B cell (primary cell): ENCODE data around the gene CARNS1. TPM values are rescaled to one million over a fixed set of nuclear protein-coding genes. Genes with fewer than 3 reads are reported as not detected.

Experiments used
- ATAC-seq: fragments of 200-7000 bp; cut with Tn5 transposase; one replicate; pipeline ENCODE4 v1.10.0; 2021; ENCODE audit warnings: low read depth, mild to moderate bottlenecking, moderate number of reproducible peaks, moderate library complexity
- CTCF ChIA-PET: fragments of 350-600 bp; sonication (Branson Sonifier 250); formaldehyde crosslinking; loops from one replicate; lab custom pipeline; 2021; ENCODE audit warnings: antibody characterized with exemption, inconsistent platforms; lab: Charles Lee
- POLR2A ChIA-PET: fragments of 350-600 bp; sonication (Branson Sonifier 250); formaldehyde crosslinking; loops from one replicate; lab custom pipeline; 2021; ENCODE audit warnings: antibody characterized with exemption; lab: Charles Lee
- DNase-seq: peaks from one replicate; pipeline ENCODE4 v3.0.0; 2013
- H2AFZ ChIP-seq: 2 replicates; pipeline ENCODE4 v1.6.1; 2012; ENCODE audit warnings: mild to moderate bottlenecking, low read depth, low read length; ENCODE audit not compliant: insufficient read depth, poor library complexity, severe bottlenecking
- H3K27ac ChIP-seq, 2 donors: 1 replicate in 1 of 2; 2 replicates in 1 of 2; pipeline ENCODE4 v1.5.1; 2012 to 2013; ENCODE audit warnings: low read length in 2 of 2, mild to moderate bottlenecking in 2 of 2, moderate library complexity in 1 of 2
- H3K27me3 ChIP-seq, 4 experiments: fragments of 200-600 bp in 1 of 4; sonication (generic) in 1 of 4; replicated peaks in 1 of 4; 1 replicate in 2 of 4; 2 replicates in 2 of 4; pipeline versions ENCODE4 v1.6.1 to v1.7.0; 2013 to 2016; ENCODE audit warnings: low read length in 3 of 4, mild to moderate bottlenecking in 2 of 4, mixed read lengths in 1 of 4, moderate library complexity in 1 of 4; ENCODE audit not compliant: insufficient read depth in 4 of 4, control insufficient read depth in 3 of 4; ENCODE audit errors: control extremely low read depth in 1 of 4
- H3K36me3 ChIP-seq, 2 experiments: replicated peaks in 1 of 2; 1 replicate in 1 of 2; 2 replicates in 1 of 2; pipeline versions ENCODE4 v1.6.1 to v1.7.1; 2013; ENCODE audit warnings: low read length in 1 of 2; ENCODE audit not compliant: insufficient read depth in 2 of 2, control insufficient read depth in 1 of 2; ENCODE audit errors: control extremely low read depth in 1 of 2, extremely low read depth in 1 of 2
- H3K4me1 ChIP-seq, 2 donors: fragments of 200-600 bp in 1 of 2; sonication (generic) in 1 of 2; 1 replicate in 1 of 2; 2 replicates in 1 of 2; pipeline versions ENCODE4 v1.5.1 to v1.6.1; 2013 to 2017; ENCODE audit warnings: low read length in 2 of 2; ENCODE audit not compliant: control insufficient read depth in 2 of 2, insufficient read depth in 2 of 2
- H3K4me2 ChIP-seq: replicated peaks from 2 replicates; pipeline ENCODE3; 2012; ENCODE audit warnings: mild to moderate bottlenecking, low read depth, low read length; ENCODE audit not compliant: poor library complexity, severe bottlenecking
- H3K4me3 ChIP-seq, 5 experiments: fragments of 200-600 bp in 1 of 5; sonication (generic) in 1 of 5; 1 replicate in 3 of 5; 2 replicates in 2 of 5; pipeline versions ENCODE4 v1.5.1 to v1.7.0; 2011 to 2016; ENCODE audit warnings: low read length in 4 of 5, mild to moderate bottlenecking in 4 of 5, low read depth in 2 of 5, control low read depth in 1 of 5, moderate library complexity in 1 of 5; ENCODE audit not compliant: insufficient read depth in 1 of 5; ENCODE audit errors: control extremely low read depth in 1 of 5, extremely low read depth in 1 of 5
- H3K79me2 ChIP-seq: fragments of 200-600 bp; sonication (generic); one replicate; pipeline ENCODE4 v1.6.0; 2016; ENCODE audit warnings: low read length; ENCODE audit not compliant: control insufficient read depth, insufficient read depth
- H3K9ac ChIP-seq: fragments of 200-600 bp; sonication (generic); 2 replicates; pipeline ENCODE4 v1.6.1; 2017; ENCODE audit warnings: mild to moderate bottlenecking, low read length, moderate library complexity
- H3K9me3 ChIP-seq, 3 donors: one replicate each; pipeline versions ENCODE4 v1.6.1 to v1.7.1; 2013; ENCODE audit warnings: low read length in 2 of 3; ENCODE audit not compliant: control insufficient read depth in 2 of 3, insufficient read depth in 1 of 3; ENCODE audit errors: control extremely low read depth in 1 of 3
- H4K20me1 ChIP-seq: 2 replicates; pipeline ENCODE4 v1.6.0; 2012; ENCODE audit warnings: mild to moderate bottlenecking, low read length; ENCODE audit not compliant: insufficient read depth, control insufficient read depth, poor library complexity, severe bottlenecking
- H3K27ac Mint-ChIP-seq: one replicate; pipeline ENCODE4 v1.8.0; 2021; ENCODE audit warnings: mixed read lengths
- H3K27me3 Mint-ChIP-seq: one replicate; pipeline ENCODE4 v1.8.0; 2021; ENCODE audit warnings: mixed read lengths
- H3K4me1 Mint-ChIP-seq: one replicate; pipeline ENCODE4 v1.8.0; 2021; ENCODE audit warnings: mixed read lengths
- H3K4me3 Mint-ChIP-seq: one replicate; pipeline ENCODE4 v1.8.0; 2021; ENCODE audit warnings: mixed read lengths
- H3K9me3 Mint-ChIP-seq: one replicate; pipeline ENCODE4 v1.8.0; 2022; ENCODE audit warnings: mixed read lengths; ENCODE audit not compliant: insufficient read depth
- CTCF ChIP-seq: fragments of 200-600 bp; IDR thresholded peaks from one replicate; pipeline ENCODE4 v1.8.0; 2022; ENCODE audit warnings: antibody characterized with exemption, mild to moderate bottlenecking
- EZH2 ChIP-seq: IDR thresholded peaks from 2 replicates; pipeline ENCODE4 v1.6.1; 2012; ENCODE audit warnings: borderline replicate concordance, low read depth, mild to moderate bottlenecking, moderate library complexity, low read length; ENCODE audit not compliant: insufficient read depth, poor library complexity, severe bottlenecking
- WGBS: methylation state at CpG from one replicate; pipeline ENCODE4 v1.1.5; 2013; ENCODE audit warnings: missing lambda C conversion rate; ENCODE audit not compliant: insufficient coverage; 5-methylcytosine and 5-hydroxymethylcytosine counted together
- intact Hi-C: fragments of 100-400 bp; cut with micrococcal nuclease; formaldehyde crosslinking; loops from one replicate; pipeline ENCODE4 v1.10.0; 2022
- polyA plus RNA-seq: library from polyadenylated mRNA; depleted of rRNA; stranded (reverse); fragments of >200 nt; gene quantifications from 2 replicates; pipeline ENCODE4 v1.2.3, GENCODE V29; 2012
- total RNA-seq, 2 donors: library from RNA; stranded (reverse); fragments of 120-200 nt in 1 of 2; gene quantifications; 1 replicate in 1 of 2; 2 replicates in 1 of 2; pipeline versions ENCODE4 v1.2.3 to v1.2.4, GENCODE V29; 2013 to 2022

CARNS1 gene
- total and polyA plus RNA-seq, 2 donors (not counting 1 experiment from before 2014, with no cell fraction given) = 24.1 to 41.1 TPM

GRCh38 chr11:67468056-67468455, 52.6 kb downstream of the CARNS1 start:
- no peaks in the 10 kb centered on the region for H3K9me3 Mint-ChIP-seq
- Histone ChIP-seq H3K4me1 (peaks cover 37 to 66% of the 10 kb centered on the region in 2 donors), H3K27me3 (no peaks in the 10 kb centered on the region), H3K9me3 (peaks cover 0 to 9% (median 0%) of the 10 kb centered on the region in 3 donors), H3K36me3 (peaks cover 2 to 9% of the 10 kb centered on the region in 2 experiments), H3K4me2 (peak overlapping the region; percentile 98), H3K79me2 (peaks cover 51% of the 10 kb centered on the region), H3K4me3 (peak overlapping the region; percentile 44 to 96 (median 91)), H2AFZ (no peak overlapping the region), H3K9ac (peak overlapping the region; percentile 91), H4K20me1 (peaks cover 10% of the 10 kb centered on the region), H3K27ac (peak overlapping the region in 1 of 2 donors; percentile 87)
- H3K27ac Mint-ChIP-seq = peak overlapping the region; percentile 95
- 48% methylated on average over 2 of the region's 5 CpGs for WGBS
- no peaks in the 10 kb centered on the region for H3K27me3 Mint-ChIP-seq
- CTCF ChIA-PET = interaction anchor here (0.9 to 6.7 kb wide), 17 partner anchors 9 to 85 kb away, joined by 3 to 64 read pairs (median 5); partner anchors contain the start of genes AIP, PITPNM1, PPP1CA and PTPRCAP
- H3K4me1 Mint-ChIP-seq = peaks cover 58% of the 10 kb centered on the region
- H3K4me3 Mint-ChIP-seq = peak overlapping the region; percentile 95
- DNase-seq (no peak), ATAC-seq (no peak)
- intact Hi-C loops = no loop called here
- TF ChIP-seq EZH2 = no peak
- TF ChIP-seq CTCF = no peak
- POLR2A ChIA-PET = interaction anchor here (0.8 to 10.4 kb wide), 19 partner anchors 9 to 116 kb away, joined by 3 to 215 read pairs (median 12); partner anchors contain the start of genes AIP, CABP4, CDK2AP2 and CORO1B

DNA sequence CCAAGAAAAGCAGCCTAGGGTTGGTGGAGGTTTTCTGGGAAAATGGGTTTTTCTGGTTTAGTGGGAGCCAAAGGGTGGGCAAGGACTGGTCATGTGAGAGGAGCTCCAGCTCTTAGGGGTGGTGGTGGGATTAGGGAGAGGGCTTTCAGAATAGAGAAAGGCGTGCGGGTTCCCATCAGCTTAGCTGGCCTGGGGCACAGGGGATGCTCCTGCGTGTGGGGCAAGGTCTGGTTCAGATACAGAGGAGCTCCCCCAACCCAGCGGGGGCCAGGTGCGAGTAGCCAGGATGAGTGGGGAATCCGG, 52.9 kb downstream of the CARNS1 start:
- DNase-seq (no peak), ATAC-seq (no peak)
- Histone ChIP-seq H3K4me3 (peak overlapping the region; percentile 44 to 96 (median 91)), H3K36me3 (peaks cover 2 to 9% of the 10 kb centered on the region in 2 experiments), H3K4me2 (peak overlapping the region; percentile 98), H3K9me3 (peaks cover 0 to 9% (median 0%) of the 10 kb centered on the region in 3 donors), H3K27me3 (no peaks in the 10 kb centered on the region), H3K4me1 (peaks cover 37 to 62% of the 10 kb centered on the region in 2 donors), H3K27ac (peak overlapping the region; percentile 50 to 87), H4K20me1 (peaks cover 10% of the 10 kb centered on the region), H3K79me2 (peaks cover 49% of the 10 kb centered on the region), H3K9ac (peak overlapping the region; percentile 91), H2AFZ (peak overlapping the region; percentile 78)
- H3K27me3 Mint-ChIP-seq = no peaks in the 10 kb centered on the region
- ChIA-PET POLR2A (interaction anchor here (0.8 to 10.4 kb wide), 19 partner anchors 9 to 116 kb away, joined by 3 to 215 read pairs (median 12); partner anchors contain the start of genes AIP, CABP4, CDK2AP2 and CORO1B), CTCF (interaction anchor here (0.6 to 6.7 kb wide), 18 partner anchors 9 to 126 kb away, joined by 3 to 64 read pairs (median 5); partner anchors contain the start of genes AIP, CABP4, PITPNM1 and PPP1CA)
- H3K27ac Mint-ChIP-seq = peak overlapping the region; percentile 95
- intact Hi-C loops = no loop called here
- 9% methylated on average over 6 of the region's 6 CpGs for WGBS
- H3K9me3 Mint-ChIP-seq = no peaks in the 10 kb centered on the region
- H3K4me3 Mint-ChIP-seq = peak overlapping the region; percentile 95
- TF ChIP-seq CTCF (no peak), EZH2 (no peak)
- H3K4me1 Mint-ChIP-seq = peaks cover 54% of the 10 kb centered on the region
